Measurements from ENCODE around the gene A3GALT2. TPM values are rescaled to one million over a fixed set of nuclear protein-coding genes. Genes with fewer than 3 reads are reported as not detected.

A3GALT2 gene
- total RNA-seq, 3 donors from 2014 or later, result not detected

GRCh38 chr1:33363021-33363420, 42.1 kb upstream of the A3GALT2 start:
- intact Hi-C loops (cut with DNase I, micrococcal nuclease), result no loop called here

GRCh38 chr1:33361532-33362235, 40.8 kb upstream of the A3GALT2 start:
- intact Hi-C loops (cut with DNase I, micrococcal nuclease), result no loop called here
- H3K4me3 ChIP-seq, result no peak overlapping the region
- no peaks in the 10 kb centered on the region for H3K4me1 ChIP-seq (ENCODE audit: low read depth)
- TF ChIP-seq CTCF (IDR thresholded peaks at IDR 0.05), result no peak
- H3K36me3 ChIP-seq (ENCODE audit: low read depth), result no peaks in the 10 kb centered on the region
- DNase-seq (no peak), ATAC-seq (peak; percentile 35)
- no peaks in the 10 kb centered on the region for H3K9me3 ChIP-seq

More at GRCh38 chr1:33363021-33363420, 42.1 kb upstream of the A3GALT2 start:
- no peaks in the 10 kb centered on the region for H3K36me3 ChIP-seq (ENCODE audit: low read depth)
- no peak for TF ChIP-seq CTCF (IDR thresholded peaks at IDR 0.05)
- no peaks in the 10 kb centered on the region for H3K4me1 ChIP-seq (ENCODE audit: low read depth)
- no peaks in the 10 kb centered on the region for H3K9me3 ChIP-seq
- no peak overlapping the region for H3K4me3 ChIP-seq
- no peak for ATAC-seq
- no peak for DNase-seq

GRCh38 chr1:33360367-33360766, 39.5 kb upstream of the A3GALT2 start:
- Histone ChIP-seq H3K4me1 (ENCODE audit: low read depth) (no peaks in the 10 kb centered on the region), H3K36me3 (ENCODE audit: low read depth) (no peaks in the 10 kb centered on the region), H3K4me3 (no peak overlapping the region), H3K9me3 (no peaks in the 10 kb centered on the region)
- ATAC-seq, result no peak
- intact Hi-C loops (cut with DNase I, micrococcal nuclease), result no loop called here
- no peak for TF ChIP-seq CTCF (IDR thresholded peaks at IDR 0.05)
- no peak for DNase-seq

- Histone ChIP-seq H3K9me3 (no peaks in the 10 kb centered on the region), H3K4me1 (ENCODE audit: low read depth) (no peaks in the 10 kb centered on the region), H3K4me3 (no peak overlapping the region), H3K36me3 (ENCODE audit: low read depth) (no peaks in the 10 kb centered on the region)
- TF ChIP-seq CTCF (IDR thresholded peaks at IDR 0.05), result no peak
- DNase-seq (no peak), ATAC-seq (no peak)
- intact Hi-C loops (cut with DNase I, micrococcal nuclease), result no loop called here
These were observed 39.0 kb upstream of the A3GALT2 start for GRCh38 chr1:33359931-33360330.

- H3K9me3 ChIP-seq, result no peaks in the 10 kb centered on the region
- intact Hi-C loops (cut with DNase I, micrococcal nuclease), result no loop called here
- no peak for TF ChIP-seq CTCF (IDR thresholded peaks at IDR 0.05)
- no peaks in the 10 kb centered on the region for H3K36me3 ChIP-seq (ENCODE audit: low read depth)
- H3K4me3 ChIP-seq, result no peak overlapping the region
- H3K4me1 ChIP-seq (ENCODE audit: low read depth), result no peaks in the 10 kb centered on the region
- no peak for DNase-seq
- ATAC-seq, result no peak
These were observed 38.1 kb upstream of the A3GALT2 start for GRCh38 chr1:33358795-33359503.

All from mucosa of descending colon (tissue), 3 donors.